Activated CD8-positive, alpha-beta memory T cell treated with anti-CD3 and anti-CD28 coated beads, Interleukin-2, amount 50 U/mL, for 4 hours (primary cell): ENCODE results near the gene TP53.

Experiments
- DNase-seq: peaks from one replicate; pipeline ENCODE4 v3.0.0-alpha.2; 2020

The TP53 gene

DNA sequence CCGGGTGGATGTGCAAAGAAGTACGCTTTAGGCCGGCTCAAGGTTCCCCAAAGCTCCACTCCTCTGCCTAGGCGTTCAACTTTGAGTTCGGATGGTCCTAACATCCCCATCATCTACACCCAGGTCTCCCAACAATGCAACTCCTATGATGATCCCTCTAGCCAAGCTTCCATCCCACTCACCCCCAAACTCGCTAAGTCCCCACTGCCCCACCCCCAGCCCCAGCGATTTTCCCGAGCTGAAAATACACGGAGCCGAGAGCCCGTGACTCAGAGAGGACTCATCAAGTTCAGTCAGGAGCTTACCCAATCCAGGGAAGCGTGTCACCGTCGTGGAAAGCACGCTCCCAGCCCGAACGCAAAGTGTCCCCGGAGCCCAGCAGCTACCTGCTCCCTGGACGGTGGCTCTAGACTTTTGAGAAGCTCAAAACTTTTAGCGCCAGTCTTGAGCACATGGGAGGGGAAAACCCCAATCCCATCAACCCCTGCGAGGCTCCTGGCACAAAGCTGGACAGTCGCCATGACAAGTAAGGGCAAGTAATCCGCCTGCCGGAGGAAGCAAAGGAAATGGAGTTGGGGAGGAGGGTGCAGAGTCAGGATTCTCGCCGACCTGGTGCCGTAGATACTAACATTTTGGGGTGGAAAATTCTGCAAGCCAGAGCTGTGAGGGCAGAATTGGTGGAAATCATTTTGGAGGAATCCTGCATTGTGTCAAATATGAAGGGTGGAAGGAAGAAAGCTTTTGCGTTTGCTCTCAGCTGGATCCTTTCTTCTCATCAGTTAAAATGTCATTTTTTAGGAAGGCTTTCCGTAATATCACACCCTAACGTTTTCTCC is at the start of gene TP53:
Gene TP53, minus strand, starts transcription at position 419 of the 836 bp plus-strand sequence. CDS start 10,896 bp downstream, outside the sequence.
- peak; percentile 80 for DNase-seq

DNA sequence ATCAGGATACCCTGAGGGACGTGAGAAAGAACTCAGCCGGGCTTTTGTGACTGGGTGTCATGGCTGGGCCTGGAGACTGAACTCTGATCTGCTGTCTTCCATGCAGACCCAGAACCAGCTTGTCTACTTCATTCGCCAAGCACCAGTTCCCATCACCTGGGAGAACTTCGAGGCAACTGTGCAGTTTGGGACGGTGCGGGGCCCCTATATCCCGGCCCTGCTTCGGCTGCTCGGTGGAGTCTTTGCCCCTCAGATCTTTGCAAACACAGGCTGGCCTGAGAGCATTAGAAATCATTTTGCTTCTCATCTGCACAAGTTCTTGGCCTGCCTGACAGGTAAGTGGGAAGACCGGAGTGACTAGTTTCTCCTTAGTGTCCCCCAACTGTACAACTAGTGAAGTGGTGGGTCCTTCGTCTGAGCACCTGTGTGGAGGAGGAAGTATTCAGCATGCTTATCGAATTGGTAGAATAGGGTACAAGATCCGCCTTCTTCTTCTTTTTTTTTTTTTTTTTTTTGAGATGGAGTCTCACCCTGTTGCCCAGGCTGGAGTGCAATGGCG is 45.8 kb upstream of the TP53 start:
- DNase-seq = no peak

DNA sequence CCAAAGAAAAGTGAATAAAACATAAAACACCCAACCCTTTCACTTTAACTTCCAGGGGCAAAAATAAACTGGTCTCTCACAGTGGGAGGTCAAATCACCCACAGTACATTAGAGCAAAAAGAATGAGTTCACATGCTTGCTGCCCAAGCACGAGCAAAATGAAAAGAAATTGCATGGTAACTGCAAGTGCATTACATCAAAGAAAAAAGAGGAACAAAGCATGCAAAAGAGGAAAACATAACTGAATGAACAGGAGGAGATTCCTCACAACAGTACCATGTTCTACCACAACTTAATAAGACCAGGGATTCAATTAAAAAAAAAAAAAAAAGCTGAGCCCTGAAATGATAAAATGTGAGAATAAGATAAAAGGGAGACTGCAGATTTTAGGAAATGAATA is 42.5 kb upstream of the TP53 start:
- no peak for DNase-seq

DNA sequence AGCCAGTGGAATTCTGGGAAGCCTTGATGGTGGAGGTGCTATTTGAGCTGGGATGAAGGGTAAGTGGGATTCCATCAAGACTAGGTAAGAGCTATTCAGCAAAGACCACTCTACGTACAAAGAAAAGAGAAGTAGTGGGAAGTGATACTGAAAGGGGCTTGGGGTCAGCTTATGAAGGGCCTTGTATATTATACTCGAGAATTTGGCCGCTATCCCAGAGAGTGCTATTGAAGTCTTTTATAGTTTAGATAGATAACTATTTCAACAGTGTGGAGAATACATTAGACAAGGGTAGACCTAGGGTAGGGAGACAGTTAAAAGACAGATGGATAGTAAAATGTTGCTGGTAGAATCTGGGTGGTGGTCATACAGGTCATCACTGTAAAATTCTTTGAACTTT is 40.6 kb upstream of the TP53 start:
- no peak for DNase-seq

DNA sequence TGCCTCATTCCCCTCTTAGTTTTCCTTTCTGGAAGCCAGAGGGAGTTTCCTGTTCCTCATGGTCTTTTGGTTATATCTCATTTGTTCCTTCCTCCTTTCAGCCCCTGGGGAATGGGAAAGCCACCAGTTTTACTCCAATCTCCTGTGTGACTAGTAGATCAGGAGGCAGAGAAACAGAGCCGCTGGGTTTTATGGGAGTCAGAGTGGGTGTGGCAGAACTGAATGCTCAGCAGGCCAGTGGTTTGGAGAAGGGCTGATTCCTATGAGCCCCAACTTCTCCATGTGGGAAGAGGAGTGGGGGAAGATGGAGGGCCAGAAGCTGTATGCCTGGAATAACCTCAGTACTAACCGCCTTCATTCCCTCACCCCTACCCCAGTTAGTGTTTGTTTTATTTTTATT is 34.3 kb upstream of the TP53 start:
- DNase-seq = no peak

DNA sequence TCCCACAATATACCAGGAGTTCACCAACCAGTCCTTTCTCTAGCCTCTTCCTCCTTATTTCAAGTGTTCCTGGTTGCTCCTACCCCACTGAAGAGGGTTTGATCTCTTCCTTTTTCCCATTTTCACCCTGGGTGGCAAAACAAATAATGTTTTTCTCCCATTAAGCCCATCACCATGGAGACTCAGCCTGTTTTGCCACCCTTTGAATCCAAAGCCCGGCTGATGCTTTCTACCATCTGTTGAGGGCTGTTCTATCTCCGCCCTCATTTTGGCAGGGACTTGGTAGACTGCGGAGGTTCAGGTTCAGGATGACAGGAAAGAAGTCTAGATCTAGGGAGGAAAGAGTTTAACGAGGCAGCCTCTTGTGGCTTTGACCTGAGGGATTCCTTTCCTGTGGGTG is 32.8 kb upstream of the TP53 start:
- no peak for DNase-seq

DNA sequence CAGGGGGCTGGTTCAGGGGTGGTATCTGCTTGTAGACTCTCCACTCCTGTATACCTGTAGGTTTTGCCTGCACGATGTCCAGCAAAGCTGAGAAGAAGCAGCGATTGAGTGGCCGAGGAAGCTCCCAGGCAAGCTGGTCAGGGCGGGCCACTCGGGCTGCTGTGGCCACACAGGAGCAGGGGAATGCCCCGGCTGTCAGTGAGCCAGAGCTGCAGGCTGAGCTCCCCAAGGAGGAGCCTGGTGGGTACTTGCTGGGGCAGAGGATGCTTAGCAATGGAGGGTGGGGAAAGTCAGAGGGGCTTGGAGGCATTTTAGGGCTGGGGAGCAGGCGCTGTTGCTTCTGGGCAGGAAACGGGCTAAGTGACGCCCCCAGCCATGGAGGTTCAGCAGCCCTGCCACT is 32.4 kb upstream of the TP53 start:
- no peak for DNase-seq

DNA sequence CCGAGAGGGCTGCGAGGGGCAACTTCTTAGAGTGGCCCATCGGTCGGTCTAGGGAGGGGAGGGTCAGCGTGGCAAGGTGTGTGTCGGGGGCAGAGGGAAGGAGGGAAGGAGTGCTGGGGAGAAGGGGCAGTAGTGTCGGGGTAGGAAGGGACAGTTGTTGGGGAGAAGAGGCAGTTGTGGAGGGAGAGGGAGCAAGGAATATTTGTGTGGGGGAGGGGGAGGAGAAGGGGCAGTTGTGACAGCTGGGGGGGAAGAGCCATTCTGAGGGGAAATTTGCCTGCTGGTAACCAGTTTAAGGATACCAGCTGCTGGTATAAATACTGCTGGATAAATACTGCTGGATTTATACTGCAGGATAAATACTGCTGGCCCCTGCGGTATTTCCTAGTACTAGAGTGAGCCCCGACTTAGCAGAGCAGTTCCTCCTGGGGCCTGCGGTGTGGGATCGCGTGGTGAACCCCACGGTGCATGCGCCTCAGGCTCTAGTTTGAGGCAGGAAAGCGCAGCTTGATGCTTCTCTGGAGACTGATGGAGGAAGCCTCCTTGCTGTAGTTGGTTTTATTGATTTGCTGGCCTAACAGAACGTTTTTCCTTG is 30.6 kb upstream of the TP53 start:
- DNase-seq = no peak

DNA sequence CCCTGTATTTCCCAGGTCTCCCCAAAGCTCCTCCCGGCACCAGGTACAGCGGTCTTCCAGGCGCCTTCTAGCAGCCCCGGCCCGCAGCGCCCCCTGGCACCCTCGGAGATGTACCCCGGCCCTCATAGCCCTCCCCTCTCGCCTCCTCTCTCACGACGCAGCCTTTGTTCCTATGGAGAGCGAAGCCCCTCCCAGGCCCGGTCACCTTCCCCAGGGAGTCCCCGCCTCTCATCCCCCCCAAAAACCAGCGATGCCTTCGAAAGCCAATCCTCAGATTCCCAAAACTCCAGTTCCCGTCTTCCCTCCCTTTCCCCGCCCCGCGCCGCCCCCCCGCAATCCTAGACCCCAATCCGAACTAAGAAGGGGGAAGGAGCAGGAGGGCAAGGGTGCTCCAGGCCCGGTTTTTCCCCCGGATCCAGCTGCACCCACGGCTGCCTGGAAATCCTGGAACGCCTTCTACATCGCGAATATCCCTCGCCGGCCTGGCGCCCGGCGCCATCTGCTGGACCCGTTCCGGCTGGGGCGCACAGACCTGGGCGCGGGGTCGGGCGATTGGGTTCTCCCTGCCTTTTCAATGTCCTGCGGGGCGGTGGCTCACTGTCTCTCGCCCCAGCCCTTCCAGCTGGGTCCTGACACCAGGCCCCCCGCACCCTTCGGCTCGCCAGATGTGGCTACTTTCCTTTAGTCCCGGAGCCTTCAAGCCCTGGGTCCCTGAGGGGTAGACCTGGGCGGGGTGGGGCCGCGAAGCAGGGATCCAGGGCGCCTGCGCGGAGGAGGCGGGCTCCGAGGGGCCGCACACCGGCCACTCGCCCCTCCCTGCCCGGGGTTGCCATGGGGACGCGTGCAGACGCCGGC is 29.8 kb upstream of the TP53 start, which contains the start of gene DNAH2:
Gene DNAH2, plus strand, starts transcription at position 844 of the 855 bp plus-strand sequence. CDS start 1,991 bp downstream, outside the sequence.
- DNase-seq = peak; percentile 35

DNA sequence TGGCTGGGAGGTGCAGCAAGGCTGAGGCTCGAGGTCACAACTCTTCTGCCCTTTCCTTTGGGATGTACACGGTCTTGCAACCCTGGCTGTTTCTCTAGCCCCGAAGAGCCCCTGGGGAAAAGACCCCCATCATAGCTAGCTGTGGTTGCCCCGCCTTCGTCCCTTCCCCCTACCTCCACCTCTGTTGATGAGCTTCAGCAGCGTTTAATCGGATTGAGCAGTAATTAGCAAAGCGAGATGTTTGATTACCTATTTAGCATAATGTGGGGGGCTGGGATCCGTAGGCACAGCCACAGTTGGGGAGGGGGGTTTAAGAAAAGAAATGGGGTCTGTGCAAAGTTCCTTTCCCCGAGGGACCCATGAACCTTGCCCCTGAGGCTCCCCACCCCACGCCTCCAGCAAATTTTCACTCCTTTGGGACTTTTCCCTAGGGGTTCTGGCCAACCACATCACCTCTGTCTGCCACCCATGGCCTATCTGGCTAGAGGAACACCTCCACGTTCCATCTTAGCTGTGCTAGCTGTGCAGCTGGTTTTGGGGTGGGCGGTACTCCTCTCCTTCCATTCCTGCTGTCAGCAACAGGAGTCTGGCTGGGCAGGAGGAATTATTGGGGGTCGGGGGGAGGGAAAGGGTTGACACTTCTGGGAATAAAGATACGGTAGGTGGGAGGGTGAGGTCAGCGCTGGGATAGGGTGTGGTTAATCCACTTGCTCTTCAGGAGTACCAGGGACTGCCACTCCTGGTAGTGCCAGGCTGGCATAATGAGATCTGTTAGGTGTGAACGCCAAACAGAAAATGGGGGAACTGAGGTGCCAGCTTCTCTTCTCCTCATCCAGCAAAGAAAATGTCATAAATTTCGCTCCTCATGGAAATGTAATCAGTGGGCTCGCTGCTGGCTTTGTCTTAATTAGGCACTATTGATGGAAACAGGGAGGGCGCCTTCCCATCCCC is 28.9 kb upstream of the TP53 start:
- DNase-seq = no peak

DNA sequence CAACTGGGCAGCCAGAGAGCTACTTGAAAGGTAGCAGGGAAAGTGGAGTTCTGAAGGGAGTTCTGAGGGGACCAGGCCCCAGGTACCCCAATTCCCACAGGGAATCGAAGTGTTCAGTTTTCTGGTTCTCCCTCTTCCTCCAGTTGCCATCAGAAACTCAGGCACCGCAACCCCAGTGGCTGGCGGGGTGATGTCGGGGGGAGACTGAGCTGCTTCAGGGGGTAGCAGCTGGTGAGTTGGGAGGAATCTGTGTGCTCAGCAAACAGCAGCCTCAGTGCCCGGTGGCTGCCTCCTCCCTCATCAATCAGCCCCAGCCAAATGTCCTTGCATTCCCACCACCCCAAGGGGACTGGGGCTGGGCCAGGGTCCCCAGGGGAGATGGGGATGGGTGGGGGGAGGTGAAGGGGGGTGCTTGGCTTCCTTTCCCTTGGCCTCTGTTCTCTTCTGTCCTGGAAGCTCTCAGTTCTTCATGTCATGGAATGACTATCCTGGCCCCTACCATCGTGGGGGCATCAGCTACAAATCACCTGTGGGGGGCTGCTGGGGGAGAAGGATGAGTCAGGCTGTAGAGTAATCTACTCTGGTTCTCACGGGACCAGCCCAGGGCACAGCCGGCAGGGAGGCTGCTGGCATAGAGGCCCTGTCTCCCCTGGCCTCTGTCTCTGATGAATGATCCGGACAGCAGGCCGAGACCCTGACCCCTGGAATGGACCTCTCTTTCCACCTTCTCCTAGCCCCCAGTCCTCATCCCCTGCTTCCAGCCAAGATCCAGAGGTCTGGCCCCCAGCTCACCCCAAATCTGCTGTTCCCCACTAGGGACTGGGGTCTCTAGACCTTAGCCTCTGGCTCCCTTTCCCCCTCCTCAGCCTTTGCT is 27.7 kb upstream of the TP53 start:
- no peak for DNase-seq

DNA sequence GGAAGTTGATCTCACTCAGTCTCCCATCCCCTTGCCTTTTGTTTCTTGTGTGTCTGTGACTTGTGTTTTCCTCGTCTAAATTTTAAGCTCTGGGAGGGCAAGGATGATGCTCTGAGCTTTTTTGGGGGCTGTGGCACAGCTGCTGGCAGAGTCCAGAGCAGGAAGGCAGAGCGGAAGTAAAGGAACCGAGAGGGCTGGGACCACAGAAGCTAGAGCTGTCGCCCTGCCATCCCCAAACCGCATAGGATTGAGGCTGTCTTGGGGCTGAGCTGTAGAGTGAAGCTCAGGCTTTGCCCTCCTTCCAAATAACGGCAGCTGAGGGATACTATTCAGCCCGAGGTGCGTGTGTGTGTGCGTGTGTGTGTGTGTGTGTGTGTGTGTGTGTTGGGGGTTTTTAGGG is 26.5 kb upstream of the TP53 start:
- no peak for DNase-seq

DNA sequence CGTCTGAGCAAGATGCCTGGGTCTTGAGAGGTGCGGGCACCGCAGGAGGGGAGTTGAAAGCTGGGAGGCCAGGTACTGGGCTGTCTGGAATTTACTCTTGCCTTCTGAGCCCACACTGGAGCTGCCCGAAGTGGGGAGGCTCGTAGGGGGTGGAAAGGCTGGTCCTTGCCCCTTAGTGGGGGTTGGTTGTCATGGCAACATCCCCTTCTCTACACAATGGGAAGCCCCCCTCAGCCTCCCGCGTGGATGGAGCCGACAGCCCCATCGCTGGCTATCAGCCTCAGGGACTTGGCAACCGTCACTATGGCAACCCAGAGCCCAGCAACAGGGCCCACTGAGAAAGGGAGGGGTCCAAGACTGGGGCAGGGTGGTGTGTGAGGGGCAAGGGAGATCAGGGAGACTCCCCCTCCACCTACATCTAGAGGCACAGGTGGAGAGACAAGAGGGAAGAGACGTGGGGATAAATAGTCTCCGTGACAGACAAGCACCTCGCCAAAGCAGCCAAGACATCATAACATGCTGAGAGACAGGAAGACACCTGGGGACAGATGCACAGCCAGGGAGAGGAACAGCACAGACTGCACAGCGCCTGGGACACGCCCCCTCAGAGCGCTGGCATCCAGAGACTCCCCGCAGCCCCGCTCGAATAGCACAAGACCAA is 25.0 kb upstream of the TP53 start:
- DNase-seq = no peak

DNA sequence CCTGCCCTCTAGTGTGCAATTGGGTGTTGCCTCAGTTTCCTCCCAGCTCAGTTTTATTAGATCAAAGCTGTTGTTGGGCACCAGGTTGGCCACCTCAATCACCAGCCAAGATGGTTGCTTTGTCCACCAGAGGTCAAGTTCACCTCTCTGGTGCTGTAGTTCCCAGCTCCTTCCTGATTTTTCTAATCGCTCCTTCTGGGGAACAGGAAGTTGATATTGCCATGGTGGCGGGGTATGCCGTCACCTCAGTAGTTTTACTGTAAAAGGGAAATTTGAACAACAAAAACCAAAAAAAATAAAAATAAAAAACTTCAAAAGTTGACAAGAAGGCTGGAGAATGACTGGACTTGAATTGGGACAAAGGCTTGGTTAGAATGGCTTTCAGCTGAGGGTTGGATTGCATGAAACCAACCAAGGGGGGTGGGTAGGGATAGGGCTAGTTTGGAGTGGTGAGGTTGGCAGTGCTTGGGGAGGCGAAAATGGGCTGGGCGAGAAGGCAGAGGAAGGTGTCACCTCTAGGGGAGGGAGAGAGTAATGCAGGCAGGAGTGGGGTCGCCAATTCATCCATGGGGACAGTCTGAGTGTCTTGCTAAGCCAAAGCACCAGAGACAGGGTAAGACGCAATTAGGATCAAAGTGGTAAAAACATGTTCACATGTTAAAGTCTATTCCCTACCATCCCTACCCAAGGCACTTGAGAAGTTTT is 23.9 kb upstream of the TP53 start:
- DNase-seq = no peak

DNA sequence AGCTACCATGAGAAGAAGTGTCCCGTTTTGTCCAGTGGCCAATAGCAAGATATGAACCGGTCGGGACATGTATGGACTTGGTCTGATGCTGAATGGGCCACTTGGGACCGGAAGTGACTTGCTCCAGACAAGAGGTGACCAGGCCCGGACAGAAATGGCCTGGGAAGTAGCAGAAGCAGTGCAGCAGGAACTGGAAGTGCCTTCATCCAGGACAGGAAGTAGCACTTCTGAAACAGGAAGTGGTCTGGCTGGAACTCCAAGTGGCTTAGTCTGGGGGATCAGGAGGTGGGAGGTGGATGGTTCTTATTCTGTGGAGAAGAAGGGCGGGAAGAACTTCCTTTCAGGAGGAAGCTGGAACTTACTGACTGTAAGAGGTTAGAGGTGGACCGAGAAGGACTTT is 23.0 kb upstream of the TP53 start:
- no peak for DNase-seq

DNA sequence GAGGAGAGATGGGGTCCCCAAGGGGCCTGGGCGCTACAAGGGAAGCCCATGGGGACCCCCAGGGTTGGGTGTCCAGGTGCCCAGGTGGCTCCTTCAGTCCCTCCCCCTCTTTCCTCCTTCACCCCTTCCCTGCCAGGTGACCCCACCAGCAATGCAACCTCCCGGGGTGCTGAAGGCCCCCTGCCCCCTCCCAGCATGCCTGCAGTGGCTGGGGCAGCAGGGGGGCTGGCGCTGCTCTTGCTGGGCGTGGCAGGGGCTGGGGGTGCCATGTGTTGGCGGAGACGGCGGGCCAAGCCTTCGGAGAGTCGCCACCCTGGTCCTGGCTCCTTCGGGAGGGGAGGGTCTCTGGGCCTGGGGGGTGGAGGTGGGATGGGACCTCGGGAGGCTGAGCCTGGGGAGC is 21.7 kb upstream of the TP53 start:
- no peak for DNase-seq

DNA sequence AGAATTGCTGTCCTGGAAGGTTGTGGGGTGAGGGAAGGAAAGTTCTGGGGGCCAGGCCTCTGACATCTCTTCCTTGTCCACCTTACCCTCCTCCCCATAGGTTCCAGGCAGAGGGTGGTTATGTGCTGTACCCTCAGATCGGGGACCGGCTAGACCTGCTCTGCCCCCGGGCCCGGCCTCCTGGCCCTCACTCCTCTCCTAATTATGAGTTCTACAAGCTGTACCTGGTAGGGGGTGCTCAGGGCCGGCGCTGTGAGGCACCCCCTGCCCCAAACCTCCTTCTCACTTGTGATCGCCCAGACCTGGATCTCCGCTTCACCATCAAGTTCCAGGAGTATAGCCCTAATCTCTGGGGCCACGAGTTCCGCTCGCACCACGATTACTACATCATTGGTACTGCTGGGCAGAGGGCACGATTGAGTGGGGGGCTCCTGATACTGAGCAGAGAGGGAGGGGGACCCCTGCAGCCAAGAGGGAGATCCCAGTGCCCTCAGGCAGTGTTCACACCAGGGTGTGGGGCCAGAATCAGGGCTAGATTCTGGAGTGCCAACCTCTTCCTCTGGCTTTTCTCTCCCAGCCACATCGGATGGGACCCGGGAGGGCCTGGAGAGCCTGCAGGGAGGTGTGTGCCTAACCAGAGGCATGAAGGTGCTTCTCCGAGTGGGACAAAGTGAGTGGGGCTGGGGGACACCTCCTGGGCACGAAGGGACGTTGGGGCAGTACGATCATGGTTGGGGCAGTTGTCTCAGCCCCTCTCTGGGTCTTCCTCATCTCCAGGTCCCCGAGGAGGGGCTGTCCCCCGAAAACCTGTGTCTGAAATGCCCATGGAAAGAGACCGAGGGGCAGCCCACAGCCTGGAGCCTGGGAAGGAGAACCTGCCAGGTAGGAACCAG is 20.8 kb upstream of the TP53 start:
- no peak for DNase-seq

DNA sequence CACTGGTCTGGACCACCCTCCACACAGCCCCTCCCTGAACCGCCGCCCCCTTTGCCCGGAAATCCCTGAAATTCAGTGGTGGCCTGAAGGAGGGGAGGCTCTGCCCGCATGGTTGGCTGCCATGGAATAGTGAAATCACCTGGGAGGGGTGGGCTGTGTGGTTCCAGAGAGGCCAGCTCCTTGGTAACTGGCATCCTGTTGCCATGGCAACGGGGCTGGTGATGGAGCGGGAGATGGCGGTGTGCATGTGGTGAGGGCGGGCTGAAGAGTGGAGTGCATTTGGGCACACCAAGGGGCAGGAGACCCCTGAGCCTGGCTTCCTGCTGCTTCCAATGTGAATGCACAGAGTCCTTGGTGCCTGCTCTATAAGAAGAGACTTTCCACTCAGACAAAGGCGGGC is 20.2 kb upstream of the TP53 start:
- no peak for DNase-seq
